ENCODE results near the gene GRB2.

DNA sequence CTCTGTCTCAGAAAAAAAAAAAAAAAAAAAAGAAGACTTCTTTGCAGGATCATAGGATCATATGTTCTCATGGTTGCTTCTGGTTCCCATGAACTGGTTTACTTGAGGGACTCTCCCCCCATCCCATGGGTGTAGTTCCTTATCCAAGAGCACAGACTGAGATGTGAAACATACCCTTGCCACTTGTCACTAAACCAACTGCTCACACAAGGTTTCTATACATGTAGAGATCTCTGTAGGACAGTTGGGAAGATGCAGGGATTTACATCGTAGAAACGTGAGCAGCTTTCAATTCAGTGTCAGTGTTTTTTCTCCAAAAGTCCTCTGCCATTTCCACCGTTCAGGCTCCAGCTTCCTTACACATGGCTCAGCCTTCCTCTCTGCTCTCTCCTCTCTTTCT, 39.8 kb upstream of the GRB2 start:
- TF ChIP-seq, protein P1, sequence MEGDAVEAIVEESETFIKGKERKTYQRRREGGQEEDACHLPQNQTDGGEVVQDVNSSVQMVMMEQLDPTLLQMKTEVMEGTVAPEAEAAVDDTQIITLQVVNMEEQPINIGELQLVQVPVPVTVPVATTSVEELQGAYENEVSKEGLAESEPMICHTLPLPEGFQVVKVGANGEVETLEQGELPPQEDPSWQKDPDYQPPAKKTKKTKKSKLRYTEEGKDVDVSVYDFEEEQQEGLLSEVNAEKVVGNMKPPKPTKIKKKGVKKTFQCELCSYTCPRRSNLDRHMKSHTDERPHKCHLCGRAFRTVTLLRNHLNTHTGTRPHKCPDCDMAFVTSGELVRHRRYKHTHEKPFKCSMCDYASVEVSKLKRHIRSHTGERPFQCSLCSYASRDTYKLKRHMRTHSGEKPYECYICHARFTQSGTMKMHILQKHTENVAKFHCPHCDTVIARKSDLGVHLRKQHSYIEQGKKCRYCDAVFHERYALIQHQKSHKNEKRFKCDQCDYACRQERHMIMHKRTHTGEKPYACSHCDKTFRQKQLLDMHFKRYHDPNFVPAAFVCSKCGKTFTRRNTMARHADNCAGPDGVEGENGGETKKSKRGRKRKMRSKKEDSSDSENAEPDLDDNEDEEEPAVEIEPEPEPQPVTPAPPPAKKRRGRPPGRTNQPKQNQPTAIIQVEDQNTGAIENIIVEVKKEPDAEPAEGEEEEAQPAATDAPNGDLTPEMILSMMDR (IDR thresholded peaks at IDR 0.05), result no peak
- no peak for TF ChIP-seq EZH2 (IDR thresholded peaks at IDR 0.05; ENCODE audit: borderline replicate concordance, insufficient read depth, low read depth, low read length, poor library complexity, severe bottlenecking)

Data from B cell (primary cell).